Endothelial cell of umbilical vein (primary cell): Measurements from ENCODE around the gene SLC2A4. TPM values are rescaled to one million over a fixed set of nuclear protein-coding genes. Genes with fewer than 3 reads are reported as not detected.

Source experiments
- BruUV-seq: library from RNA; stranded (reverse); fragments of 400-500 nt; replicated peaks from 2 replicates; lab custom pipeline; 2021; lab: Mats Ljungman, UMichigan
- CTCF ChIA-PET: fragments of 300-600, 350-600 bp; sonication (Branson Sonifier 250); formaldehyde crosslinking; loops from one replicate; lab custom pipeline; 2021; ENCODE audit warnings: antibody characterized with exemption, inconsistent platforms; lab: Charles Lee
- POLR2A ChIA-PET: fragments of 300-600, 350-600 bp; sonication (Branson Sonifier 250); formaldehyde crosslinking; loops from one replicate; lab custom pipeline; 2021; ENCODE audit warnings: antibody characterized with exemption, inconsistent platforms; lab: Charles Lee
- DNase-seq: peaks from one replicate; pipeline ENCODE4 v3.0.0-alpha.2; 2011; ENCODE audit warnings: low read depth, low spot score
- FAIRE-seq: peaks from 2 replicates; lab custom pipeline; 2011; peaks lifted over from hg19 to GRCh38; lab: Jason Lieb, UNC
- H2AFZ ChIP-seq: 2 replicates; pipeline ENCODE4 v1.6.0; 2012; ENCODE audit warnings: low read depth, low read length, control low read depth, inconsistent platforms
- H3K27ac ChIP-seq: 2 replicates; pipeline ENCODE4 v1.5.1; 2011; ENCODE audit warnings: low read depth, mild to moderate bottlenecking, control low read depth, low read length, moderate library complexity; ENCODE audit not compliant: insufficient read depth
- H3K27me3 ChIP-seq, 2 experiments: 2 replicates each; pipeline versions ENCODE4 v1.6.0 to v1.6.1; 2011; ENCODE audit warnings: low read length in 2 of 2, mixed read lengths in 1 of 2; ENCODE audit not compliant: control insufficient read depth in 2 of 2, insufficient read depth in 2 of 2
- H3K36me3 ChIP-seq, 2 experiments: 2 replicates in 1 of 2; 3 replicates in 1 of 2; pipeline ENCODE4 v1.5.1; 2011; ENCODE audit warnings: low read length in 2 of 2, mild to moderate bottlenecking in 1 of 2, moderate library complexity in 1 of 2; ENCODE audit not compliant: control insufficient read depth in 2 of 2, insufficient read depth in 2 of 2; ENCODE audit errors: extremely low read depth in 1 of 2
- H3K4me1 ChIP-seq: 3 replicates; pipeline ENCODE4 v1.5.1; 2011; ENCODE audit warnings: mild to moderate bottlenecking, low read length; ENCODE audit not compliant: control insufficient read depth, insufficient read depth; ENCODE audit errors: extremely low read depth
- H3K4me2 ChIP-seq: 2 replicates; pipeline ENCODE4 v1.6.1; 2011; ENCODE audit warnings: low read length, control low read depth, mixed read lengths; ENCODE audit not compliant: insufficient read depth
- H3K4me3 ChIP-seq, 3 experiments: fragments of 200-600 bp in 1 of 3; sonication (generic), shearing (Covaris generic) in 1 of 3; replicated peaks in 1 of 3; 2 replicates each; pipeline ENCODE4 v1.5.1; 2011 to 2016; ENCODE audit warnings: control low read depth in 3 of 3, low read length in 3 of 3, mild to moderate bottlenecking in 2 of 3, inconsistent platforms in 1 of 3, low read depth in 1 of 3, moderate library complexity in 1 of 3; ENCODE audit not compliant: insufficient read depth in 1 of 3
- H3K79me2 ChIP-seq: 2 replicates; pipeline ENCODE4 v1.6.0; 2012; ENCODE audit warnings: low read length, inconsistent platforms; ENCODE audit not compliant: control insufficient read depth, insufficient read depth
- H3K9ac ChIP-seq: replicated peaks from 2 replicates; pipeline ENCODE3; 2011; ENCODE audit warnings: low read length, control low read depth; ENCODE audit not compliant: insufficient read depth; ENCODE audit errors: extremely low read depth
- H3K9me1 ChIP-seq: replicated peaks from 3 replicates; pipeline ENCODE4 v1.6.0; 2011; ENCODE audit warnings: mild to moderate bottlenecking, low read length; ENCODE audit not compliant: control insufficient read depth, insufficient read depth; ENCODE audit errors: extremely low read depth
- H3K9me3 ChIP-seq: replicated peaks from 2 replicates; pipeline ENCODE4 v1.5.1; 2012; ENCODE audit warnings: low read length, inconsistent platforms; ENCODE audit not compliant: control insufficient read depth, insufficient read depth
- H4K20me1 ChIP-seq: replicated peaks from 2 replicates; pipeline ENCODE3; 2011; ENCODE audit warnings: mild to moderate bottlenecking, low read length; ENCODE audit not compliant: control insufficient read depth, insufficient read depth; ENCODE audit errors: extremely low read depth
- CTCF ChIP-seq, 2 donors: IDR thresholded peaks; 1 replicate in 1 of 2; 2 replicates in 1 of 2; pipeline ENCODE4 v1.5.1; 2011; ENCODE audit warnings: low read length in 2 of 2, mild to moderate bottlenecking in 2 of 2, moderate library complexity in 2 of 2, control low read depth in 1 of 2, inconsistent platforms in 1 of 2, low read depth in 1 of 2; ENCODE audit not compliant: insufficient read depth in 1 of 2; ENCODE audit errors: extremely low read depth in 1 of 2
- EZH2 ChIP-seq: IDR thresholded peaks from 2 replicates; pipeline ENCODE4 v1.6.1; 2012; ENCODE audit warnings: borderline replicate concordance, low read depth, mild to moderate bottlenecking, moderate library complexity, low read length, inconsistent platforms; ENCODE audit not compliant: severe bottlenecking
- FOS ChIP-seq: IDR thresholded peaks from 2 replicates; pipeline ENCODE4 v1.6.1; 2011; ENCODE audit warnings: mild to moderate bottlenecking, low read length, moderate library complexity, borderline replicate concordance; ENCODE audit not compliant: insufficient read depth
- GATA2 ChIP-seq: IDR thresholded peaks from 2 replicates; pipeline ENCODE4 v1.7.0; 2011; ENCODE audit warnings: low read depth, mild to moderate bottlenecking, moderate library complexity, mixed read lengths, low read length; ENCODE audit not compliant: insufficient read length, insufficient read depth
- JUN ChIP-seq: IDR thresholded peaks from 2 replicates; pipeline ENCODE4 v1.6.1; 2011; ENCODE audit warnings: borderline replicate concordance, low read depth; ENCODE audit not compliant: insufficient read length, insufficient read depth
- MAX ChIP-seq: IDR thresholded peaks from 2 replicates; pipeline ENCODE4 v1.6.1; 2011; ENCODE audit not compliant: insufficient read depth, insufficient read length
- MYC ChIP-seq: IDR thresholded peaks from one replicate; pipeline ENCODE4 v1.6.1; 2011; ENCODE audit warnings: mild to moderate bottlenecking, low read depth, low read length
- POLR2A ChIP-seq: IDR thresholded peaks from 2 replicates; pipeline ENCODE4 v1.6.1; 2012; ENCODE audit warnings: low read depth, mild to moderate bottlenecking, control low read depth, low read length
- POLR2AphosphoS5 ChIP-seq: IDR thresholded peaks from 2 replicates; pipeline ENCODE4 v1.6.1; 2012; ENCODE audit warnings: low read depth, mild to moderate bottlenecking, control low read depth, low read length, moderate library complexity; ENCODE audit not compliant: insufficient read depth
- dilution Hi-C: fragments of 300-500 bp; cut with MboI; formaldehyde crosslinking; loops from one replicate; pipeline ENCODE4 v1.15.0; 2019; ENCODE audit warnings: low sequenced_read_pairs; ENCODE audit not compliant: extremely low pct_ligation_motif_present
- intact Hi-C: fragments of 100-400 bp; cut with micrococcal nuclease; formaldehyde crosslinking; loops from one replicate; pipeline ENCODE4 v1.10.0; 2022
- polyA plus RNA-seq, 4 experiments: library from polyadenylated mRNA; depleted of rRNA in 3 of 4; stranded (reverse) in 3 of 4; unstranded in 1 of 4; fragments of >200 nt; gene quantifications; 2 replicates each; pipeline versions ENCODE4 v1.2.1 to v1.2.3, GENCODE V29; 2011 to 2012; ENCODE audit warnings: missing spikeins in 1 of 4
- total RNA-seq: library from RNA; stranded (reverse); gene quantifications from 2 replicates; pipeline ENCODE4 v1.2.3, GENCODE V29; 2021

The SLC2A4 gene
- total and polyA plus RNA-seq, 2 donors (not counting 3 experiments of a cell fraction or from before 2014, with no cell fraction given), result 0.12 TPM; not detected in 1

GRCh38 chr17:7290166-7290565 is 8.6 kb downstream of the SLC2A4 start:
- CTCF ChIA-PET, result interaction anchor here (10.2 kb wide), 1 partner anchor 7 kb away, joined by 170 read pairs; no protein-coding TSS in a partner anchor
- no TSS peak for BruUV-seq
- Histone ChIP-seq H3K9me1 (no peaks in the 10 kb centered on the region), H3K9me3 (no peaks in the 10 kb centered on the region), H2AFZ (no peak overlapping the region), H3K79me2 (no peaks in the 10 kb centered on the region), H3K4me3 (no peak overlapping the region), H3K4me2 (no peak overlapping the region), H3K27me3 (peaks cover 20 to 40% of the 10 kb centered on the region in 2 experiments), H3K4me1 (peaks cover 3% of the 10 kb centered on the region), H3K27ac (no peak overlapping the region), H3K36me3 (no peaks in the 10 kb centered on the region), H4K20me1 (no peaks in the 10 kb centered on the region), H3K9ac (no peak overlapping the region)
- POLR2A ChIA-PET, result no interaction called here
- FAIRE-seq, result no peak
- DNase-seq, result no peak
- dilution Hi-C loops, result no loop called here
- TF ChIP-seq JUN, result no peak
- no peak for TF ChIP-seq EZH2
- no peak for TF ChIP-seq POLR2AphosphoS5
- no peak for TF ChIP-seq MAX
- TF ChIP-seq MYC, result no peak
- TF ChIP-seq CTCF (IDR thresholded peaks at IDR 0.05; ENCODE audit: extremely low read depth in 1 of 2, insufficient read depth in 1 of 2, low read depth in 1 of 2, low read length in 2 of 2), result no peak
- TF ChIP-seq GATA2, result no peak
- TF ChIP-seq FOS, result no peak
- TF ChIP-seq POLR2A, result no peak
- intact Hi-C loops, result no loop called here
